Left lung (tissue), 10 donors: ENCODE measurements around the gene KDM3B. TPM values are rescaled to one million over a fixed set of nuclear protein-coding genes. Genes with fewer than 3 reads are reported as not detected.

Experiments used
- ATAC-seq: fragments of 200-7000 bp; cut with Tn5 transposase; one replicate; pipeline ENCODE4 v1.9.1; 2020; ENCODE audit warnings: moderate library complexity
- DNase-seq, 4 donors: peaks; one replicate each; pipeline ENCODE4 v3.0.0-alpha.2; 2013 to 2020
- H3K27ac ChIP-seq, 2 donors: fragments of 200-600 bp; sonication (generic) in 1 of 2; one replicate each; pipeline versions ENCODE4 v1.5.0 to v1.8.0; 2020 to 2021
- H3K27me3 ChIP-seq, 2 donors: fragments of 200-600 bp; sonication (generic) in 1 of 2; one replicate each; pipeline versions ENCODE4 v1.5.0 to v1.8.0; 2020 to 2021
- H3K36me3 ChIP-seq, 2 donors: fragments of 200-600 bp; sonication (generic) in 1 of 2; one replicate each; pipeline versions ENCODE4 v1.5.0 to v1.8.0; 2020 to 2021
- H3K4me1 ChIP-seq, 2 donors: fragments of 200-600 bp; one replicate each; pipeline ENCODE4 v1.8.0; 2021
- H3K4me3 ChIP-seq, 2 donors: fragments of 200-600 bp; sonication (generic) in 1 of 2; one replicate each; pipeline versions ENCODE4 v1.5.0 to v1.8.0; 2020 to 2021; ENCODE audit warnings: mild to moderate bottlenecking in 1 of 2
- H3K9me3 ChIP-seq, 2 donors: fragments of 200-600 bp; sonication (generic) in 1 of 2; one replicate each; pipeline versions ENCODE4 v1.5.0 to v1.8.0; 2020 to 2021
- intact Hi-C, 2 donors: fragments of 100-400 bp; cut with DNase I; formaldehyde crosslinking; loops; one replicate each; pipeline versions ENCODE4 v1.11.2 to v1.14.2; 2022
- polyA plus RNA-seq, 6 donors: library from polyadenylated mRNA; unstranded; fragments of 120-200 nt; gene quantifications; one replicate each; pipeline ENCODE4 v1.2.1, GENCODE V29; 2013; ENCODE audit not compliant: insufficient read length in 6 of 6
- total RNA-seq, 2 donors: library from RNA; stranded (reverse); fragmentation: NEBNext Ultra II Directional; extraction: Animal tissue kit (Norgen Biotek cat#: 25700); gene quantifications; one replicate each; pipeline ENCODE4 v1.2.1, GENCODE V29; 2021
- TF ChIP-seq, protein P1 (sequence below), 2 donors: fragments of 200-600 bp; sonication (generic) in 1 of 2; IDR thresholded peaks; one replicate each; pipeline versions ENCODE4 v1.5.0 to v1.8.0; 2021; ENCODE audit warnings: antibody characterized with exemption in 2 of 2
- donor health status: DM: no; HTN: yes; CAD: no.
- donor health status: DM: no; HTN: no; CAD: no.

KDM3B gene
- total and polyA plus RNA-seq, 8 donors = 47.5 to 96.3 (median 79.5) TPM

DNA sequence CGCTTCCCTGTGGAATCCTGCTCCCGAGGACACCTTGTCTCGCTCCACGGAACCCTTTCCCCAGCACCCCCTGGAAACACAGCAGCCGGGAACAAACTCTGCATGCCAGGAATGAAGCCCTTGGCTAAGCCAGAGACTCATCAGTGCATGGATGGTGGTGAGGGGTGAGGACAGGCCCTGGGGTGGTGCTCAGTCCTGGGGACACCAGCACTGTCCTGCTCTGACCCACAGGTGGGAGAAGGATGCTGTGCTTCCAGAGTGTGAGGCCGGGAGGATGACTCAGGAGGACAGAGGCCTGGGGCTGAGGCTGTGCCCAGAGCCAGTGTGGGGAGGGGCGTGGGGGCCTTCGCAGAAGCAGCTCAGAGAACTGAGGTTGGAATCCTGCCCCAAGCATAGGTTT, 101.6 kb downstream of the KDM3B start:
- ATAC-seq (no peak), DNase-seq (no peak)
- Histone ChIP-seq H3K27me3 (no peaks in the 10 kb centered on the region), H3K4me3 (no peak overlapping the region), H3K36me3 (no peaks in the 10 kb centered on the region), H3K4me1 (peaks cover 0 to 13% of the 10 kb centered on the region in 2 donors), H3K27ac (no peak overlapping the region), H3K9me3 (no peaks in the 10 kb centered on the region)
- TF ChIP-seq, protein P1, sequence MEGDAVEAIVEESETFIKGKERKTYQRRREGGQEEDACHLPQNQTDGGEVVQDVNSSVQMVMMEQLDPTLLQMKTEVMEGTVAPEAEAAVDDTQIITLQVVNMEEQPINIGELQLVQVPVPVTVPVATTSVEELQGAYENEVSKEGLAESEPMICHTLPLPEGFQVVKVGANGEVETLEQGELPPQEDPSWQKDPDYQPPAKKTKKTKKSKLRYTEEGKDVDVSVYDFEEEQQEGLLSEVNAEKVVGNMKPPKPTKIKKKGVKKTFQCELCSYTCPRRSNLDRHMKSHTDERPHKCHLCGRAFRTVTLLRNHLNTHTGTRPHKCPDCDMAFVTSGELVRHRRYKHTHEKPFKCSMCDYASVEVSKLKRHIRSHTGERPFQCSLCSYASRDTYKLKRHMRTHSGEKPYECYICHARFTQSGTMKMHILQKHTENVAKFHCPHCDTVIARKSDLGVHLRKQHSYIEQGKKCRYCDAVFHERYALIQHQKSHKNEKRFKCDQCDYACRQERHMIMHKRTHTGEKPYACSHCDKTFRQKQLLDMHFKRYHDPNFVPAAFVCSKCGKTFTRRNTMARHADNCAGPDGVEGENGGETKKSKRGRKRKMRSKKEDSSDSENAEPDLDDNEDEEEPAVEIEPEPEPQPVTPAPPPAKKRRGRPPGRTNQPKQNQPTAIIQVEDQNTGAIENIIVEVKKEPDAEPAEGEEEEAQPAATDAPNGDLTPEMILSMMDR (IDR thresholded peaks at IDR 0.05) = no peak
- intact Hi-C loops = loop anchor here in 1 of 2 donors (5.0 kb wide), 1 partner anchor 48 kb away; no protein-coding TSS in a partner anchor

DNA sequence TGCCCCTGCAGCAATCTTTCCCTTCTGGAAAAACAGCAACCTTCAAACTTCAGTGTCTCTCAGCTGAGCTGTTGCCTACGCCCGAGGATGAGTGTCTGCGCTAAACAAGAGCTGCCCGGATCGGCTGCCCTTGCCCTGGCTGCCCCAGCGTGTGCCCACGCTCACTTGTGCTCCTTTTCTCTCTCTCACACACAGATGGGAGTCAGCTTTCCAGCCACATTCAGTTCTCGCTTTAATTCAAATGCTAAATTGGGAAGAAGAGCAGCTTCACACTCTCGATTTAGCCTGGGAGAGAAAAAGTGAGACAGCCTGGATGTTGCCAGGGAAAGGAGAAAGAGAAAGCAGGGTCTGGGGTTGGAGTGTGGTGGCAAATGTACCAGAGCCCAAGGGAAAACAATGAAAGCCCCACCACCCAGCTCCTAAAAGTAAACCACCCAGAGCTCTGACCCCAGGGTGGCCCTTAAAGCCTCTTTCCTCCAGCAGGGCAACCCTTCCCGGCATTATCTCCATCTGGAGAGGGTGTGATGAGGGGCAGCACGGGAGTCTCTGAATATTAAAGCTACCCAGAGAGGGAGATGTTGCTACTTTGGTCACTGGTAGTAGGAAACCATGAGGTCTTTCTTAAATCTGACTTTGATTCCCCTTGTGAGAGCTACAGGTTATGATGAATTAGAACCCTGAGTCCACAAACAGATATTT, 102.9 kb downstream of the KDM3B start:
- TF ChIP-seq, protein P1 (IDR thresholded peaks at IDR 0.05) = no peak
- ATAC-seq = no peak
- intact Hi-C loops = no loop called here

DNA sequence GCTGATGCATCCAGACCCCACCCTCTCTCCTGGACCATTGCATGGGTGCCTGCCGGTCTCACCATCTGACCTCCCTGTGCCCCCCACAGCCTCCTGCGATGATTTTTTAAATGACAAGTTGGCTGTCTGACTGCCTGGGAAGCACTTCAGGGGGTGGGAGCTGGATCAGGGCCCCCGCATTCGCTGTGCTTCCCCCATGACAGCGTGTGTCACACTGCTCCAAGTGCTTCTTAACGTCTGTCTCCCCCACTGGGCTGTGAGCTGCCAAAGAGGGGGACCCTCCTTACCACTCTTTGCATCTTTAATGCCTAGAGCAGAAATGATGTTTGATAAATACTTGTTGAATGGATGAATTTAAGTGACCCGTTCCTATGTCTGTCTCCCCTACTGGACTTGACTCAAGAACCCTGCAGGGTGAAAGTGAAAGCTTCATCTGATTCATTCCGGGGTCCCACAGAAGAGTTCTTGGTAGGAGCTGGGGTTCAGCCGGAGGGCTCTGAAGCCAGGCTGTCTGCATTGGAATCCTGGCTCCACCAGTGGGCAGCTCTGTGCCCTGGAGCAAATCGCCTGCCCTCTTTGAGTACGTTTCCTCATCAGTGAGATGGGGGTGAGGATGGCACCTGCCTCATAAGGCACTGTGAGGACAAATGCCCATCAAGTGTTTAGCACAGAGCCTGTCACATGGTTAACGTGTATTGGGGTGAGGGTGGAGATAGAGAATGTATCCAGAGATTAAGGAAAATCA, 105.2 kb downstream of the KDM3B start:
- DNase-seq (no peak), ATAC-seq (no peak)
- Histone ChIP-seq H3K27ac (no peak overlapping the region), H3K27me3 (no peaks in the 10 kb centered on the region), H3K9me3 (no peaks in the 10 kb centered on the region), H3K4me1 (peaks cover 3 to 18% of the 10 kb centered on the region in 2 donors), H3K4me3 (no peak overlapping the region), H3K36me3 (no peaks in the 10 kb centered on the region)
- TF ChIP-seq, protein P1 (IDR thresholded peaks at IDR 0.05) = no peak
- intact Hi-C loops = no loop called here

More for the DNA sequence above, 102.9 kb downstream of the KDM3B start:
- peaks cover 0 to 18% of the 10 kb centered on the region in 2 donors for H3K4me1 ChIP-seq
- H3K27me3 ChIP-seq = no peaks in the 10 kb centered on the region
- H3K36me3 ChIP-seq = no peaks in the 10 kb centered on the region
- H3K27ac ChIP-seq = no peak overlapping the region
- no peaks in the 10 kb centered on the region for H3K9me3 ChIP-seq
- H3K4me3 ChIP-seq = no peak overlapping the region
- DNase-seq = no peak

DNA sequence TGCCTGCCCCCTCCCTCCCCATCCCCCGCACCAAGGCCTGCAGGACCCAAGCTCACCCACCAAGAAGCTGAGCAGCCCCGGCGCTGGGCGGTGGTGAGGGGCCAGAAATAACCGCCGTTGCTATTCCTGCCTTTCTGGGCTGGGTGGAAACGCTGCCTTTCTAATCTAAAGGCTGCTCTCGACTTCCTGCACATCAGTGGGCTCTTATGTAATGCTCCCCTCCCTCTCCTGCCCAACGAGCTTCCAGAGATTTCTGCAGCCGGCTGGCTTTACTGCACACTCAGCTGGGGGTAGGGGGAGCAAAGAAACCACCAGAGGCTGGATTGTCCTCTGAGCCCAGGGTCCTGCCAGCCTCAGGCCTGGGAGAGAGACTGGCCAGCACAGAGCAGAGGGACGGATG, 105.9 kb downstream of the KDM3B start:
- H3K27ac ChIP-seq = no peak overlapping the region
- intact Hi-C loops = no loop called here
- H3K36me3 ChIP-seq = no peaks in the 10 kb centered on the region
- no peaks in the 10 kb centered on the region for H3K27me3 ChIP-seq
- DNase-seq = peak in 1 of 4 donors; percentile 66
- H3K4me1 ChIP-seq = peaks cover 6 to 24% of the 10 kb centered on the region in 2 donors
- no peak for ATAC-seq
- H3K4me3 ChIP-seq = no peak overlapping the region
- no peaks in the 10 kb centered on the region for H3K9me3 ChIP-seq
- TF ChIP-seq, protein P1 (IDR thresholded peaks at IDR 0.05) = no peak

DNA sequence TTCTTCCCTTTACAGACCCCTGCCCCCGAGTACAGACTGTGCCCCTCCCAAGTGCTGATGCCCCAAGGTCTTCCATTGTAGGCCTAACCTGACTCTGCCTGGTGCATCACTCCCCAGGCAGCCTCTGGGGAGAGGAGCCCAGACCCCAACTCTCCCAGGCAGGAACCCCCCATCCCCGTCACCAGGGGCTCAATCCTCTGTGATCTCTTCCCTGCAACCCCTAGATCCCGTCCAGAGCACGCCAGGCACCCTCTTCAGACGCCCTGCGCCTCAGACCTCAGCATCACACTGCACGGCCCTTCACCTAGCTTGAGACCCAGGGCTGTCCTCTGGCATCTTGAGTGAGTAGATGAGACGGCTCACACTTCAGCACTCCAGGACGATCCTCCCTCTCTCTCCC, 106.4 kb downstream of the KDM3B start:
- Histone ChIP-seq H3K4me3 (no peak overlapping the region), H3K4me1 (peaks cover 8 to 27% of the 10 kb centered on the region in 2 donors), H3K36me3 (no peaks in the 10 kb centered on the region), H3K27me3 (no peaks in the 10 kb centered on the region), H3K9me3 (no peaks in the 10 kb centered on the region), H3K27ac (no peak overlapping the region)
- ATAC-seq = no peak
- TF ChIP-seq, protein P1 (IDR thresholded peaks at IDR 0.05) = no peak
- intact Hi-C loops = no loop called here
- no peak for DNase-seq
